Calu3 (cell line): ENCODE data around the gene NUP54. TPM values are rescaled to one million over a fixed set of nuclear protein-coding genes. Genes with fewer than 3 reads are reported as not detected.

Experiments
- BruUV-seq: library from RNA; stranded (reverse); fragments of 400-500 nt; replicated peaks from 2 replicates; lab custom pipeline; 2021; lab: Mats Ljungman, UMichigan
- CTCF ChIA-PET: fragments of 300-600 bp; sonication (Branson Sonifier 250); formaldehyde crosslinking; loops from one replicate; lab custom pipeline; 2022; ENCODE audit warnings: antibody characterized with exemption; lab: Charles Lee
- DNase-seq: peaks from one replicate; pipeline ENCODE4 v3.0.0; 2022
- H3K27ac Mint-ChIP-seq: one replicate; pipeline ENCODE4 v1.8.0; 2022; ENCODE audit warnings: mixed read lengths; ENCODE audit not compliant: unreplicated experiment
- H3K27me3 Mint-ChIP-seq: one replicate; pipeline ENCODE4 v1.8.0; 2022; ENCODE audit warnings: mixed read lengths; ENCODE audit not compliant: unreplicated experiment
- H3K36me3 Mint-ChIP-seq: one replicate; pipeline ENCODE4 v1.8.0; 2022; ENCODE audit warnings: mild to moderate bottlenecking, moderate library complexity, mixed read lengths; ENCODE audit not compliant: insufficient read depth, unreplicated experiment
- H3K4me1 Mint-ChIP-seq: one replicate; pipeline ENCODE4 v1.8.0; 2022; ENCODE audit warnings: mild to moderate bottlenecking, low read depth, mixed read lengths; ENCODE audit not compliant: unreplicated experiment
- H3K4me3 Mint-ChIP-seq: one replicate; pipeline ENCODE4 v1.8.0; 2022; ENCODE audit warnings: mild to moderate bottlenecking, low read depth, moderate library complexity, mixed read lengths; ENCODE audit not compliant: unreplicated experiment
- H3K9me3 Mint-ChIP-seq: one replicate; pipeline ENCODE4 v1.8.0; 2022; ENCODE audit warnings: low read depth, mixed read lengths; ENCODE audit not compliant: unreplicated experiment
- intact Hi-C: fragments of 100-400 bp; cut with micrococcal nuclease; formaldehyde crosslinking; loops from one replicate; pipeline ENCODE4 v1.10.0; 2022; ENCODE audit not compliant: unreplicated experiment
- total RNA-seq: library from RNA; stranded (reverse); gene quantifications from 2 replicates; pipeline ENCODE4 v1.2.3, GENCODE V29; 2022
- TF ChIP-seq, protein P1 (sequence below): fragments of 200-600 bp; IDR thresholded peaks from one replicate; pipeline ENCODE4 v1.8.0; 2022; ENCODE audit warnings: antibody characterized with exemption; ENCODE audit not compliant: unreplicated experiment

Gene NUP54
- total RNA-seq, 1 experiment from 2014 or later, result 33.9 TPM

DNA sequence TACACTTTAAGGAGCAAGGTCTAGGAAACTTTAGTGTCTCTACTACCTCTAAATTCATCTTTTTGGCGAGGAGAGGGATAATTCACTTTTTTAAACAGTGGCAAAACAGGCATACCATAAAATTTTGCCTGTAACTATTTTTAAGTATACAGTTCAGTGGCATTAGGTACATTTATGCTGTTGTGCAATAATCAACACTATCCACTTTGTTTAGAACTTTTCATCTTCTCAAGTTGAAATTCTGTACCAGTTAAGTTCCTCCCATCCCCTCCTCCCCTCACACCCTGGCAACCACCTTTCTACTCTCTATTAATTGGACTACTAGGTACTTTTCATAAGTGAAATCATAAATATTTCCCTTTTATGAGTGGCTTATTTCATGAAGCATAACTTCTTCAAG is 31.4 kb downstream of the NUP54 start:
- no TSS peak for BruUV-seq
- H3K27me3 Mint-ChIP-seq, result no peaks in the 10 kb centered on the region
- TF ChIP-seq, protein P1, sequence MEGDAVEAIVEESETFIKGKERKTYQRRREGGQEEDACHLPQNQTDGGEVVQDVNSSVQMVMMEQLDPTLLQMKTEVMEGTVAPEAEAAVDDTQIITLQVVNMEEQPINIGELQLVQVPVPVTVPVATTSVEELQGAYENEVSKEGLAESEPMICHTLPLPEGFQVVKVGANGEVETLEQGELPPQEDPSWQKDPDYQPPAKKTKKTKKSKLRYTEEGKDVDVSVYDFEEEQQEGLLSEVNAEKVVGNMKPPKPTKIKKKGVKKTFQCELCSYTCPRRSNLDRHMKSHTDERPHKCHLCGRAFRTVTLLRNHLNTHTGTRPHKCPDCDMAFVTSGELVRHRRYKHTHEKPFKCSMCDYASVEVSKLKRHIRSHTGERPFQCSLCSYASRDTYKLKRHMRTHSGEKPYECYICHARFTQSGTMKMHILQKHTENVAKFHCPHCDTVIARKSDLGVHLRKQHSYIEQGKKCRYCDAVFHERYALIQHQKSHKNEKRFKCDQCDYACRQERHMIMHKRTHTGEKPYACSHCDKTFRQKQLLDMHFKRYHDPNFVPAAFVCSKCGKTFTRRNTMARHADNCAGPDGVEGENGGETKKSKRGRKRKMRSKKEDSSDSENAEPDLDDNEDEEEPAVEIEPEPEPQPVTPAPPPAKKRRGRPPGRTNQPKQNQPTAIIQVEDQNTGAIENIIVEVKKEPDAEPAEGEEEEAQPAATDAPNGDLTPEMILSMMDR, result no peak
- no peaks in the 10 kb centered on the region for H3K36me3 Mint-ChIP-seq
- intact Hi-C loops, result no loop called here
- no peak overlapping the region for H3K27ac Mint-ChIP-seq
- no peaks in the 10 kb centered on the region for H3K9me3 Mint-ChIP-seq
- H3K4me1 Mint-ChIP-seq, result no peaks in the 10 kb centered on the region
- CTCF ChIA-PET, result no interaction called here
- no peak overlapping the region for H3K4me3 Mint-ChIP-seq
- DNase-seq, result no peak

DNA sequence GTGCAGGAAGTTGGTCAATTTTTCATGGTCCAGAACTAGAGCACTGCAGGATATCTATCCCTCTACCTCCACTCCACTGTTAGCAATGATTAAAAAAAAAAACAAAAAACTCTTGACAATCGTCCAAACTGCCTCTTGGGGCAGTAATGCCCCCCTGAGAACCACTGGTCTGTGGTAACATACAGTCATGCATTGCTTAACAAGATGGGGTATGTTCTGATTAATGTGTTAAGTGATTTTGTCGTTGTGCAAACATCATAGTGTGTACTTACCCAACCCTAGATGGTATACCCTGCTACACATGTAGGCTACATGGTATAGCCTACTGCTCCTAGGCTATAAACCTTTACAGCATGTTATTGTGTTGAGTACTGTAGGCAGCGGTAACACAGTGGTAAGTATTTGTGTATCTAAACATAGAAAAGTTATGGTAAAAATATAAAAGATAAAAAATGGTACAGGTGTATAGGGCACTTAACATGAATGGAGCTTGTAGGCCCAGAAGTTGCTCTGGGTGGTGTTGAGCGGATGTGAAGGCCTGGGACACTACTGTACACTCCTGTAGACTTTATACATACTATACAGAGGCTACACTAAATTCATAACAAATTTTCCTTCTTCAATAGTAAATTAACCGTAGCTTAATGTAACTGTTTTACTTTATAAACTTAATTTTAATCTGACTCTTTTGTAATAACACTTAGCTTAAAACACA is 39.6 kb downstream of the NUP54 start:
- Mint-ChIP-seq H3K4me1 (no peaks in the 10 kb centered on the region), H3K36me3 (no peaks in the 10 kb centered on the region), H3K27me3 (no peaks in the 10 kb centered on the region), H3K9me3 (no peaks in the 10 kb centered on the region), H3K27ac (no peak overlapping the region), H3K4me3 (no peak overlapping the region)
- BruUV-seq, result no TSS peak
- TF ChIP-seq, protein P1, result no peak
- no peak for DNase-seq
- intact Hi-C loops, result no loop called here
- CTCF ChIA-PET, result no interaction called here

DNA sequence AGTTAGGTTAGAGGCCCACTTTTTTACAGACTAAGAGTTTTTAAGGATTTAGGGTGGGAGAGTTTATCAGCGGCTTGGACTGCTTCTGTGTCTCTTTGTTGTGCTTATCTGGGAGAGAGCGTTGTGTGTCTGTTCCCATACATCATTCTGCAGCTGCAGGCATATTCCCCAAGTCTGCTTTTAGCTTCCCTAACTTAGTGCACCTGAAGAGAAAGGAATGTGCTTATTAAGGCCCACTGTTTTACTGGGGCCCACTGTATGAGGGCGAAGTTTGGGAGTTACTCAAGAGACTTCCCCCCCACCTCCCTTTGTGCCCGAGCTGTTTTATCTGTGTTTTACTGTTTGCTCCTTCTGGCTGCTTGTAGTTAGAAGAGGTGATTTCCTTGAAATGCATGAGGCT is 41.8 kb downstream of the NUP54 start:
- TF ChIP-seq, protein P1, result no peak
- intact Hi-C loops, result no loop called here
- BruUV-seq, result no TSS peak
- CTCF ChIA-PET, result interaction anchor here (1.6 to 1.7 kb wide), 2 partner anchors 19 to 107 kb away, joined by 3 read pairs; no protein-coding TSS in a partner anchor
- Mint-ChIP-seq H3K4me1 (no peaks in the 10 kb centered on the region), H3K27ac (no peak overlapping the region), H3K9me3 (no peaks in the 10 kb centered on the region), H3K36me3 (no peaks in the 10 kb centered on the region), H3K27me3 (no peaks in the 10 kb centered on the region), H3K4me3 (no peak overlapping the region)
- no peak for DNase-seq

DNA sequence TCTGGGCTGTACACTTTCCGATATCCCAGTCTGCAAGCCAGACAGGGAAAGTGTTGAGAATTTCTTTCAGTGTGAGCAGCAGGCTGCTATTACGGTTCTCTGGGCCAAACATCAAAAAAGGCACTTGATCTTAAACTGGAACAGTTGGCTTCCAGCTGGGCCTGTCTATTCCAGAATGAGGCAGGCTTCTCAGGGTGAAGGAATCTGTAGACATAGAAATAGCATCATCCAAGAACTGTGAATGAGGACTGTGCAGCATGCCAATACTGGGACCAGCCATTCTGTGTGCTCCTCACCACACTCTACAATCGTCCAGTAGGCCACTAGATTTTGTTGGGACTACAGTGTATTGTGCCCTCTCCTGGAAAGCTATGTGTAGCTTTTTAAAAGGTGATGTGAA is 42.5 kb downstream of the NUP54 start:
- Mint-ChIP-seq H3K27ac (no peak overlapping the region), H3K9me3 (no peaks in the 10 kb centered on the region), H3K27me3 (no peaks in the 10 kb centered on the region), H3K4me3 (no peak overlapping the region), H3K36me3 (no peaks in the 10 kb centered on the region), H3K4me1 (no peaks in the 10 kb centered on the region)
- CTCF ChIA-PET, result interaction anchor here (1.6 to 1.7 kb wide), 2 partner anchors 18 to 106 kb away, joined by 3 read pairs; no protein-coding TSS in a partner anchor
- DNase-seq, result no peak
- TF ChIP-seq, protein P1, result no peak
- intact Hi-C loops, result no loop called here
- BruUV-seq, result no TSS peak
